GM06990 (cell line): ENCODE data around the gene ARHGDIA.
A peak's percentile ranks its signal among the peaks of the same experiment; 100 is the strongest.

Source experiments
- DNase-seq: peaks from one replicate; pipeline ENCODE4 v3.0.0-alpha.2; 2011; ENCODE audit not compliant: insufficient read length; ENCODE audit errors: extremely low read depth
- H3K27me3 ChIP-seq: replicated peaks from 2 replicates; pipeline ENCODE4 v1.6.0; 2011; ENCODE audit warnings: low read length; ENCODE audit not compliant: control insufficient read depth, insufficient read depth
- H3K36me3 ChIP-seq: 2 replicates; pipeline ENCODE4 v1.5.1; 2011; ENCODE audit warnings: low read length; ENCODE audit not compliant: control insufficient read depth, insufficient read depth
- H3K4me3 ChIP-seq: replicated peaks from 2 replicates; pipeline ENCODE4 v1.5.1; 2011; ENCODE audit warnings: low read depth, mild to moderate bottlenecking, control low read depth, low read length
- CTCF ChIP-seq: IDR thresholded peaks from 2 replicates; pipeline ENCODE4 v1.5.1; 2011; ENCODE audit warnings: low read length, control low read depth, mild to moderate bottlenecking, inconsistent platforms; ENCODE audit not compliant: insufficient read depth, poor library complexity, severe bottlenecking

The ARHGDIA gene

GRCh38 chr17:81863123-81863675 lies 7.9 kb downstream of the ARHGDIA start:
- H3K36me3 ChIP-seq = peaks cover 36% of the 10 kb centered on the region
- no peak for DNase-seq
- TF ChIP-seq CTCF = no peak
- H3K27me3 ChIP-seq = no peaks in the 10 kb centered on the region
- no peak overlapping the region; the same call in 1 of the 2 replicates for H3K4me3 ChIP-seq

GRCh38 chr17:81860756-81861568 lies 10.2 kb downstream of the ARHGDIA start:
- Histone ChIP-seq H3K4me3 (peak overlapping the region; percentile 87), H3K36me3 (peaks cover 33% of the 10 kb centered on the region), H3K27me3 (no peaks in the 10 kb centered on the region)
- no peak for TF ChIP-seq CTCF
- peak; percentile 100 for DNase-seq

- Histone ChIP-seq H3K4me3 (peak within 1 kb of the TSS; percentile 87), H3K27me3 (no peaks in the 10 kb centered on the region), H3K36me3 (peaks cover 28% of the 10 kb centered on the region)
- no peak for TF ChIP-seq CTCF
- peak; percentile 50 for DNase-seq
Measured at GRCh38 chr17:81859906-81860755, 11.0 kb downstream of the ARHGDIA start, which contains the start of gene P4HB. Gene P4HB, minus strand, starts transcription at chr17:81860535. Its CDS starts 64 bp downstream, at chr17:81860471.

GRCh38 chr17:81858967-81859905 lies 11.9 kb downstream of the ARHGDIA start:
- no peak for DNase-seq
- no peak for TF ChIP-seq CTCF
- Histone ChIP-seq H3K36me3 (peaks cover 32% of the 10 kb centered on the region), H3K27me3 (no peaks in the 10 kb centered on the region), H3K4me3 (peak overlapping the region; percentile 84)
